ENCODE data around the gene ARPC4.
"Not testable (repeated sequence)": the region's sequence is repeated elsewhere in the genome, so short reads cannot be mapped to it uniquely, and the experiment has no call there.

Gene ARPC4

GRCh38 chr3:9825451-9826040, 32.7 kb downstream of the ARPC4 start:
- DNase-seq (ENCODE audit: low read depth) = no peak

GRCh38 chr3:9826815-9827573, 34.1 kb downstream of the ARPC4 start:
- no peak for DNase-seq (ENCODE audit: low read depth)

- no peak for DNase-seq (ENCODE audit: low read depth)
These were observed 36.2 kb downstream of the ARPC4 start for GRCh38 chr3:9828801-9829755.

GRCh38 chr3:9831253-9831652, 38.4 kb downstream of the ARPC4 start:
- no peak for DNase-seq (ENCODE audit: low read depth)

GRCh38 chr3:9833078-9833477, 40.2 kb downstream of the ARPC4 start:
- DNase-seq (ENCODE audit: low read depth) = no peak

GRCh38 chr3:9834520-9835380, 41.9 kb downstream of the ARPC4 start:
- no peak for DNase-seq (ENCODE audit: low read depth)

- DNase-seq (ENCODE audit: low read depth) = no peak
These were observed 45.1 kb downstream of the ARPC4 start for GRCh38 chr3:9837701-9838582.

GRCh38 chr3:9838856-9839255, 46.0 kb downstream of the ARPC4 start:
- no peak for DNase-seq (ENCODE audit: low read depth)

GRCh38 chr3:9841015-9841414, 48.1 kb downstream of the ARPC4 start:
- no peak for DNase-seq (ENCODE audit: low read depth)

GRCh38 chr3:9843715-9844438, 51.0 kb downstream of the ARPC4 start, which contains the start of gene RPUSD3:
Gene RPUSD3, minus strand, starts transcription at chr3:9844008. Its CDS starts 18 bp downstream, at chr3:9843990.
- peak; percentile 91 for DNase-seq (ENCODE audit: low read depth)

- no peak for DNase-seq (ENCODE audit: low read depth)
These were observed 53.3 kb downstream of the ARPC4 start for GRCh38 chr3:9846231-9846630.

- no peak for DNase-seq (ENCODE audit: low read depth)
These were observed 54.1 kb downstream of the ARPC4 start for GRCh38 chr3:9846931-9847488.

GRCh38 chr3:9847870-9848269, 55.0 kb downstream of the ARPC4 start:
- DNase-seq (ENCODE audit: low read depth) = not testable (repeated sequence)

GRCh38 chr3:9848860-9849259, 56.0 kb downstream of the ARPC4 start:
- not testable (repeated sequence) for DNase-seq (ENCODE audit: low read depth)

- DNase-seq (ENCODE audit: low read depth) = not testable (repeated sequence)
These were observed 58.5 kb downstream of the ARPC4 start for GRCh38 chr3:9851383-9851782.

- not testable (repeated sequence) for DNase-seq (ENCODE audit: low read depth)
These were observed 59.0 kb downstream of the ARPC4 start for GRCh38 chr3:9851926-9852325.

- no peak for DNase-seq (ENCODE audit: low read depth)
These were observed 59.6 kb downstream of the ARPC4 start for GRCh38 chr3:9852528-9852927.

GRCh38 chr3:9854291-9854940, 61.5 kb downstream of the ARPC4 start:
- not testable (repeated sequence) for DNase-seq (ENCODE audit: low read depth)

- DNase-seq (ENCODE audit: low read depth) = no peak
These were observed 62.7 kb downstream of the ARPC4 start for GRCh38 chr3:9855594-9855993.

Data from CMK (cell line).